HG03039 (cell line): ENCODE measurements around the gene PDIK1L.

Experiments used
- ATAC-seq: cut with Tn5 transposase; IDR thresholded peaks from one replicate; pipeline ENCODE4 v1.9.1; 2021; ENCODE audit warnings: mild to moderate bottlenecking, moderate library complexity; ENCODE audit not compliant: unreplicated experiment

Gene PDIK1L

DNA sequence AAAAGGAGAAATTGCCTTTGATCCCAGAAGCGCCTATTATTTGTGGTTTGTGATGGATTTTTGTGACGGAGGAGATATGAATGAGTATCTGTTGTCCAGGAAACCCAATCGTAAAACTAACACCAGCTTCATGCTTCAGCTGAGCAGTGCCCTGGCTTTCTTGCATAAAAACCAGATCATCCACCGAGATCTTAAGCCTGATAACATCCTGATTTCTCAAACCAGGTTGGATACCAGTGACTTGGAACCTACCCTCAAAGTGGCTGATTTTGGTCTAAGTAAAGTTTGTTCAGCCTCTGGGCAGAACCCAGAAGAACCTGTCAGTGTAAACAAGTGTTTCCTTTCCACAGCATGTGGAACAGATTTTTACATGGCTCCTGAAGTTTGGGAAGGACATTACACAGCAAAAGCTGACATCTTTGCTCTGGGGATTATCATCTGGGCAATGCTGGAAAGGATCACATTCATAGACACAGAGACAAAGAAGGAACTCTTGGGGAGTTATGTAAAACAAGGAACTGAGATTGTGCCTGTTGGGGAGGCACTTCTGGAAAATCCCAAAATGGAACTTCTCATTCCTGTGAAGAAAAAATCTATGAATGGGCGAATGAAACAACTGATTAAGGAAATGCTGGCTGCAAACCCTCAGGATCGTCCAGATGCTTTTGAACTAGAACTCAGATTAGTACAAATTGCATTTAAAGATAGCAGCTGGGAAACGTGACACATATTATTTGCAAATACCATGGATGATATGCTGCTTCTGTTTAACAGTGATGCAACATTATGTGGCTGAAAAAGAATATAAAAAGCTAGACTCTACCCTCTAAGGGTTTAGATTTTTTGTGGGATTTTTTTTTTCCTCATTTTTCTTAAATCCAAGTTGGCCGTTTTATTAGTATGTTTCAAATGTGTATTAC lies 10.5 kb downstream of the PDIK1L start:
- no peak for ATAC-seq

DNA sequence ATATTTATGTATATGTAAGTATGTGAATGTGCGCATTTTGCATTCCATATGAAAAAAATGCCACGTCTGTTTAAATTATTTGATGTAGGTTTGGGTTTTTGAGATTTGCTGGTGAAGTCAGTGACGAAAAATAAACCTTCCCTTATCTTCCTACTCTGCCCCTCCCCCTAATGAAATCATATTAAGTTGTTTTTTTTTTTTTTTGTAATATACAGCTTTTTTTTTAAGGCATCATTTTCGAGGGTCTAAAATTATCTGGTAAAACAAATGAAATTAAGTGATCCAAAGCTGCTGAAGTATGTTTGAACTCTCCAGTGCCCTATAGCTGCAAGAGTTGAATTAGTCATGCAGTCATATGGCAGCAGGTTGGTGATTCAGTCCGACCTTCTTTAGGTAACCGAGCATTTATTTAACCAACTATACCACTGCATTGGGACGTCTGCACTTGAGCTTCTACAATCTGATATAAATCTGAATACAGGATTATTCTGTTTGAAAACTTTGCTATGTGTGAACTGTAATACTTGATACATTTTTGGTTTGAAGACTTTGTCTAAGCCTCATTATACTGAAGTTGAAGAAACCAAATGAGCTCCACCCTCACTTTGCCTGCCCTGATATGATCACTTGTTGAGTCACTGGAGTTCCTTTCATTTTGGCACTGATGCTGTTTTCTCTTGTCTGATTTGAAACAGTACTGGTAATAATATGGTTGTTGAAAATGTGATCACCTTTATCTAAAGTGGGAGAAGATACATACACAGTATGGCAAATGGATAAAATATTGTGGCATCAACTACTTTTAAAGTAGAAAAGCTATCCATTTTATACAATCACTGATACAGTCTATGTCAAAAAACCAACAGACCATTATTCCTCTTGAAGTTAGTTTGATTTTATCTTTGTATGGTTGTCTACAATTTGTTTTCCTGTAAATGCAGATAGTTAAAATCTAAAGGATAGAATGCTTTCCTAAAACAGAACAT lies 11.7 kb downstream of the PDIK1L start:
- no peak for ATAC-seq

DNA sequence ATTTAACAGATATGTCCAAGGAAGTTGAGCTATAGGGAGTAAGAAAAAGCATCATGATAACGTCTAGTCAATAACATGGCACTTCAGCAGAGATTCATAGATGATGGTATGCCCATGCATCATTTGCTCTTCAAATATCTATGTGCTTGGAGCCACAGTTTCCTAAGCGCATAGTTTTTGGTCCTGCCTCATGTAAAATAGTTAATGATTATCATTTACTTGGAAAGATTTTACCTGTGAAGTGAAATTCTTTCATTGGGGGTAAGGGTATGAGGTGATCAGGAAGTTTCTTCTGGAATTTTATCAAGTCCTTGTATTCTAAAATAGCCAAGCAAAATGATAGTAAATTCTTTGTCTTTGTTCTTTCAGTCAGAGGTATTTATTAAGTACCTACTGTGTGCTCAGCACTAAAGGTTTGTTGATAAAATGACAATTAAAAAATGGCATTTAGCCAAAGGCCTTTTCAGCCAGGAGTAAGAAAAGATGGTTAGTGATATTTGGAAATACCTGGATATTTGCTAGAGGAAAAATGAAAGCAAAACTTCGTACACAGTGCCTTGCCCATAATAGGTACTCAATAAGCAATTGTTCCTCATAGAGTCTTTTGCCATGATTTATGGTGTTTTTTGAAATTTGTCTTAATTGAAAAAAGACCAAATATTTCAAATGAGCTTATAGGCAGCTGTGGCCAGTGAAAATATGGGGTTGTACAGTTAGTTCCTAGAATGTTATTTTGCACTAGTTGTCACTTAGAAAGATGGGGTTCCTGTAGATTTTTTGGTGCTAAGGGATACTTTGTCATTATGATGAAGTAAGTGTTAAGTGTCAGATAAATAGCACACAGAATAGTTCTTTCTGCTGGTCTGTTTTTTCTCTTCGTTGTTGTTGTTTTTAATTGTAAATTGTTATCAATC lies 13.1 kb downstream of the PDIK1L start:
- ATAC-seq, result no peak

DNA sequence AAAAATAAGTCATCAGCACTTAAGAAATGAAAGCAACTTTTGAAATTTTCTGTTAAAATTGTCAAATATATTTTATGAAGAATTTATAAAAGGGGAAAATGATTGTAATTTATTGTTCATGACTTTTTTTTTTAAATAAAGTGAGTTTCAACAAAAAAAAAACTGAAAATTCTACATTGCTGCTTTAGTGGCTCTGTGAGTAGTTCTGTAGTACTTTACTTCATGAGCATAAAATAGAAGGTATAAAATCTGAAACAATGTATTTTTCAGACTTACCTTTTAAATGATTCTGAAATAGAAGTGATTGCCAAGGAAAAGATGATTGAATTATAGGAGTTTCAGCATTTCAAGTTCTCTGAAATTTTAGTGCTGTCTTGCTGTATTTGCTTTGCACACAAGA lies 13.8 kb downstream of the PDIK1L start:
- ATAC-seq, result no peak

DNA sequence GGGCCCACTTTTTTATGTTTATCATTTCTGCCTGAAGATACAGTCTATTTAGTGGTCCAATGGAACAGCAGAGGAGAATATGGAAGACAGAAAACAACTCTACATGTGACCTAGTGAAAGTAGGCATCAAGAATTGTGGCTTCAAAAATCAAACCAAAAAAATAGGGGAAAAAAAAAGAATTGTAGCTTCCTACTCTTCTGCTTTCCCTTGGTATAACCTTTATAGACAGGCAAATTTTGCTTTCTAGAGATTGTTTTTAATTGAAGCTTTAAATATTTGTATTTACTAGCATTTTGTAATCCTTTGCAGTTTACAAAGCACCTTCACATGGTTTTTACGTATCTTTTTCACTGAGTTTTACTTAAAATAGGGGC lies 14.3 kb downstream of the PDIK1L start:
- no peak for ATAC-seq

DNA sequence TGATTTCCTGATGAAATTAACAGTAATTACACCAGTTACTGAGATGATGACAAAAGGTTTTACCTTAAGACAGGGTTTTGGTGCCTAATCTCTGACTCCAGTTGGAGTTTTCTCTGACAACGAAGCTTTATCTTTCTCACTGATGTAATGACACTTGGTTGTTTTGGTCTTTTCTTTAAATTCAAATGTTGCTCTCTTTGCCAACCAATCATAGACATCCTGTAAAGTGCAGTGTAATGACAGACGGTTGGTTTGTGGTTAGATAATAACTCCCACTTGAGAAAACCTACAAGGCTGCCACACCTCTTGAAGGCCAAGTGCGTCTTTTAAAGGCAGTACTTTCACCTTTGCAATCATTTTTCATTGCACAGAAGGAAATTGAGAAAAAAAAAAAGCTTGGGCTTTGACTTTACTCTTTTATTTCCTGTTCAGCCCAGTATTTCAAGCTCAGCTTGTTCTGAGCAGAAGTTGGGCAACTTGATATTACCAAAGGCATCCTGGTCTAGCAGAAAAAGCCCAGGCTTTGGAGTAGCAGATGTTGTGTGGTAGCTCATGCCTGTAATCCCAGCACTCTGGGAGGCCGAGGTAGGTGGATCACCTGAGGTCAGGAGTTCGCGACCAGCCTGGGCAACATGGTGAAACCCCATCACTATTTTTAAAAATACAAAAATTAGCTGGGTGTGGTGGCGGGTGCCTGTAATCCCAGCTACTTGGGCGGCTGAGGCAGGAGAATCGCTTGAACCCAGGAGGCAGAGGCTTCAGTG lies 14.9 kb downstream of the PDIK1L start:
- ATAC-seq, result no peak

DNA sequence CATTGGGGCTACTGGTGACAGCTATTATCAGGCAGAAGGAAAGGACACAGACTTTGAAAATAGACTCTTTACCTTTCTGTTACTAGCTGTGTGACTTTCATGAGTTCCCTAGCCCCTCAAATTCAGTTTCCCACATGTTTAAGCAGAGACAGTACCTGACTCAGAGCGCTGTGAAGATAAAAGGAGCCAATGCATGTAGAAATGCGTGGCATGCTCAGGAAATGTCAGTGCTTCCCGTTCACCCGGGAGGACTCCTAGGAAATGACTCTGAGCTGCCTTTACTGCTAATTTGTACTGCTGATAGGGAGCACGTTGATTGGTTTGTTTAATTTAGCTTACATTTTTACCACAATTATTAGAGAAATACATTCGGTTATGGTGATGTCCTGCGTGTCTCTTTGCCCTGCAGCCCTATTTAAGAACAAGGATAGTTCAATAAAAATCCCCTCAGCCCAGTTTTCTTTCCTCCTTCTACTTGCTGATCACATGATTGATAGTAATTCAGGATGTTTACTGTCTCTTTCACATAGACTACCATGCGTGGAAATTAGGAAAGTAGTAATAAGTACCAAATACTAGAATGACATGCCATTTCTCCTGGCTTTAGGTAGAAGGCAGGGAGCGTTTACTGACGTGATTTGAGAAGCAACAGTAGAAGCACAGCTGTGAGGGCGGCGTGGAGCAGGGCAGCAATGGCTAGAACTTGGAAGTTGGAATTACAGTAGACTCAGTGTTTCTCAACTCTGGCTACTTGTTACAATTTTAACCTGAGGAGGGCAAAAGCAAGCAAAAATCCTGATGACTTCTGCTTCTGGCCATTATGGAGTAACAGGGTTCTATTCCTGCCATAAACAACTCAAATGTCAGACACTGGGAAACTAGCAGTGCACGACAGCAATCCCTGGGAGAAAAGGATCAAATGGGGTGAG lies 15.9 kb downstream of the PDIK1L start:
- no peak for ATAC-seq

DNA sequence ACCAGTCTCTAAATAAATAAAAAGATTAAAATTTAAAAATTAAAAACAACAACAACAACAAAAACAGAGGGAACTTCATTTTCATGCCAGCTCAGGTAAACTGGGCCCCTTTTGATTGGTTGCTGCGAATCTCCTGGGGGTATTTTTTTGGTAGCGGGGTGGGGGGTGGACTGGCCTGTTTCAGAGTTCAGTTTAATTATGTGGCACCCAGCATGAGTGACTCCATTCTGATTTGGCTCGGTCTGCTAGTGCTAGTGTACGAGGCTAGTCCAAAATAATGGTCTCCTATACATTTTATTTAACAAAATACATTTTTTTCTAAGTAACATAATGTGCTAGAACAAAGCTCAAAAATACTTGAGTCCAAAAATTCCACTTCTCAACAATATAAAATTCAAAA lies 18.2 kb downstream of the PDIK1L start:
- ATAC-seq, result no peak

DNA sequence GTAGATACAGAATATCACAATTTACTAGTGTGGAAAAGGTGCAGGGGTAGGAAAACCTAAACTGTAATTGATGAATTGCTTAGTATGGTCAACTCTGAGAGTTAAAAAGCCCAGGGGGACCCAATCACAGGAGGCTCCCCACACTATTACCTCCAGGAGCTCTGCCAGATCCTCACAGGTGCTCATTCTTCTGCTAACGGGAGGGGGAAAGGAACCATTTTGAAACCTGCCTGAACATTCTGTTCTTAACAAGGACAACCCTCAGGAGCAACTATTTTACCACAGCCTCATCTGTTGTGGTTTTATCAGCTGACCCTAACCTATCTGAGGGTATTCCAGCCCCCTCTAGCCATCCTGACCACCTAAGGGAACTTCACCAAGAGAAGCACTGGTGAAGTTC lies 19.1 kb downstream of the PDIK1L start:
- no peak for ATAC-seq

DNA sequence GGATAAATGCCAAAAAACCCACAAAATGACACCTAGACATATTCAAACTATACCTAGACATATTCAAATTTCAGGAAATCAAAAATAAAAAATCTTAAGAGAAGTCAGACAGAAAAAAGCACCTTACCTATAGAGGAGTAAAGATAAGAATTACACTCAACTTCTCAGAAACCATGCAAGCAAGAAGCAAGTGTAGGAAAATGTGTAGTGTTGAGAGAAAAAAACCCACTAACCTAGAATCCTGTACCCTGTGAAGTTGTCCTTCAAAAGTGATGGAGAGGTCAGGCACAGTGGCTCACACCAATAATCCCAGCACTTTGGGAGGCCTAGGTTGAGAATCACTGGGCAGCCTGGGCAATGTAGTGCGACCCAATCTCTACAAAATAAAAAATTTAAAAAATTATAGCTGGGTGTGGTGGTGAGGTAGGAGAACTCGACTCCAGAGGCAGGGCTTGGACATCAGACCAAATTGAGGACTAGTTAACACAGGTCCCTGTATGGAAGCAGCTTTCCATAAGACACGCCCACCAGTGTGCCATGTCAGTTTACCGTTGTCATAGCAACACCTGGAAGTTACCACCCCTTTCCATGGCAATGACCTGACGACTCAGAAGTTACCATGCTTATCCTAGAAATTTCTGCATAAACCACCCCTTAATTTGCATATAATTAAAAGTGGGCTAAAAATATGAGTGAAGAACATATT lies 20.7 kb downstream of the PDIK1L start:
- ATAC-seq, result no peak

DNA sequence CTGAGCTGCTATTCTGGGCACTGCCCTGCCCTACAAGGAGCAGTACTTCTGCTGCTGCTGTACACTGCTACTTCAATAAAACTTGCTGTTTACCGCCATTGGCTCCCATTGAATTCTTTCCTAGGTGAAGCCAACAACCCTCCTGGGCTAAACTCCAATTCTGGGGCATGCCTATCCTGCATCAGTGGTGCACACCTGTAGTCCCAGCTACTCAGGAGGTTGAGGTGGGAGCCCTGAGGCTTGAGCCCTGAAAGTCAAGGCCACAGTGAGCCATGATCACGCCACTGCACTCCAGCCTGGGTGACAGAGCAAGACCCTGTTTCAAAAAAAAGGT lies 21.2 kb downstream of the PDIK1L start:
- ATAC-seq, result no peak

DNA sequence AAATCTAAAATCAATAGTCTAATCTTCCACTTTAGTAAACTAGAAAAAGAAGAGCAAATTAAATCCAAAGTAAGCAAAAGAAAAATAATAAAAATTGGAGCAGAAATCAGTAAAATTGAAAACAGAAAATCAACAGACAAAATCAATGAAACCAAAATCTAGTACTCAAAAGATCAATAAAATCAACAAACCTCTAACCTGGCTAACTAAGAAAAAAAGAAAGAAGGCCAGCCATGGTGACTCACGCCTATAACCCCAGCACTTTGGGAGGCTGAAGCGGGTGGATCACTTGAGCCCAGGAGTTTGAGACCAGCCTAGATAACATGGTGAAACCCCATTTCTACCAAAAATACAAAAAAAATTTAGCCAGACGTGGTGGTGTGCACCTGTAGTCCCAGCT lies 22.8 kb downstream of the PDIK1L start:
- ATAC-seq, result no peak

DNA sequence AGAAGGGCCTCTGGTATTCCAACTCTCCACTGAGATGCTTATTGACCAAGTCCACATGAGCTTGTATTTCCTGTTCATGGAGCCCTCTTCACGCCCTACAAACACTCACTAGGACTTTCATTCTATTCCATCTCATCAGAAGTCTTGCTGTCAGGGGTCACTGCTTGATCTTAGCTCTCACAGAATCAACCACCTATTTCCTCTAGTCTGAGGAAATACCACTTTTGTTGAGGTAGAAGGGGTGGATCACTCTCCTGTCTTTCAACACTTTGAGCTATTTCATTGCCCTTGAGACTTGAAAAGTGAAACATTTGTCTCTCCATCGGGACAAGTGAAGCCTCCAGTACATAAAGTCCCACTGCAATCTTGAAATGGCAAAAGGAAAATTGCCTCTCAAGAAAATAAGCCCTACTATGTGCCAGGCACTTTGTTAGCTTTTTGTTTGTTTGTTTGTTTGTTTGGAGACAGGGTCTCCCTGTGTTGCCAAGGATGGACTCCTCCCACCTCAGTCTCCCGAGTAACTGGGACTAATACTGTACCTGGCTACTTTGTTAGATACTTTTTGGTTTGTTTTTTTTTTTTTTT lies 27.4 kb downstream of the PDIK1L start:
- no peak for ATAC-seq

DNA sequence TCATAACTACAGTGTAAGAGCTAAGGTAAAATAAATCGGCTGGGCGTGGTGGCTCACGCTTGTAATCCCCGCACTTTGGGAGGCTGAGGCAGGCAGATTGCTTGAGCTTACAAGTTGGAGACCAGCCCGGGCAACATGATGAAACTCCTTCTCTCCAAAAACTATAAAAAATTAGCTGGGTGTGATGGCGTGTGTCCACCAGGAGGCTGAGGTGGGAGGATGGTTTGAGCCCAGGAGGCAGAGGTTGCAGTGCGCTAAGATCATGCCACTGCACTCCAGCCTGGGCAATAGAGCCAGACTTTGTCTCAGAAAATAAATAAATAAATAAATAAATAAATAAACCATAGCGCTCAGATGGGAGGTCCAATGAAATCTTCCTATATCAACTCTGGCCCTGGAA lies 30.5 kb downstream of the PDIK1L start:
- no peak for ATAC-seq

DNA sequence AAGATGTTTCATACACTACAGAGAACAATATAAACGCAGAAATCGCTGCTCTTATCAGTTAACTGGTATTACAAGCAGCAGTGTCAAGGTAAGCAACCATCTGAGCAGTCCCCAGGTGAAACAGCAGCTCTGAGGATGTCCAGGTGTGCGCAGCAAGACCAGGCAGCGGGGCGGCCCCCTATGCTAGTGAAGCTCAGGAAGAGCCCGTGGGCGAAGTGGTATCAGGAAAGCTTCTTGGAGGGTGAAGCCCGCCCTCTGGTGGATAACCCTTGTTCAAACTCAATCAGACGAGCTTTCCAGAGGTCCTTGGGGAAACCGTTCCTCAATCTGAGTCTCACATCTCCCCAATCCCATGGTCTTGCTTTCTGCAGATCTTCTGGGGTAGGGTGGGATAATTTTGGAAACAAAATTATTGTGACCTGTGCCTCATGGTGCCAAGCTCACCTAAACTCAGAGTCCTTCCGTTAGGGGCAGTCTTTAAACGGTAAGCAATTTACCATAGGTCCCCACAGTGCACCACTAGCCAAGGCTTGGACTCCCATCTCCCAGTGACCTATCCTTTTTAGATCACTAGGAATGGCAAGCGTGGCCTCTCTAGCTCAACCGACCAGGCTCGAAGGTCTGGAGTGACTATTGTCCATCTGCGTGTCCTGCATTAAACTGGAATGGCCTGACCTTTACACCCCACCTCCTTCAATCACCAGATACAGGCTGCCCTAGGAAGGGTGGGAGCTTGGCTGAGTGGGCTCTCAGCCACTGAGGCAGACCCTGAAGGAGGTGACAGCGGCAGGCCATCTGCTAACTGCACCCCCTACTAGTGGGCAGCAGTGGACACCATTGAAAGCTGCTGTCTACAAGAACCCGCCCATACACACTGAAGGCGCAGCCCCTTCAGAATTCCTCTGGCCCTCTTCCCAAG lies 33.7 kb downstream of the PDIK1L start:
- no peak for ATAC-seq

DNA sequence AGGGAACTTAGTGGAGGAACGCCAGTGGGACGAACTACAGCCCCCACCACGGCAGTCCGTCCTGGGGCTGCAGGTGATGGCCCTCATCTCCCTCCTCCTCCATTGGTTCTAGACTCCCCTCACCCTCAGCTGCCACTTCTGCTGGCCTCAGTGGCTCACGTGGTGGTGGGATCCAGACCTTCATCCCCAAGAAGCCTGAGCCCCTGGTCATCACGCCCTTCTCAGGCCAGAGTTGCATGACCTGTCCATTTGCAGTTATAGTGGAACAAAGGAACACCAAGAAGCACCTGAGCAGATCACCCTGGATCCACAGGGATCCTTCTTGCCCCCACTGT lies 34.3 kb downstream of the PDIK1L start:
- ATAC-seq, result no peak

DNA sequence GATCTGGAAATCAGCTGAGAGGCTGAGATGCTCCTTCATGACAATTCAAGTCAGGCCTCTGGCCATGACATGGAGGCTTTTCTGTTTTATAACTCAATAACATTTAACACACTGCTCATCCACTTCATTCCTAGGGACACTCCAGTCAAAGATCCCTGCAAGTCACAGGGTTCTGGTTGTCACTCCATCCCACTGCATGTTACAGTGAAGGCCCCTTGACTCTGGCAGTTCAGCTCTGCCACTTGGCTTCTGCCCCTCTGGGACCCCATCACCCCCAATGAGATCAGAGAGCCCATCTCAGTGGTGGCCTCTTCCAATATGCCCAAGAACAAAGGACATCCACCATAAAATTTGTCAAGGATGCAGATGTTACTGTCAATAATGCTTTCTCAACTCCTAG lies 37.3 kb downstream of the PDIK1L start:
- ATAC-seq, result no peak
